H1 (cell line): Measurements from ENCODE around the gene MRPS9. TPM values are rescaled to one million over a fixed set of nuclear protein-coding genes. Genes with fewer than 3 reads are reported as not detected.

ENCODE experiments used
- CTCF ChIA-PET: fragments of 300-600 bp; sonication (Branson Sonifier 250); formaldehyde crosslinking; loops from one replicate; lab custom pipeline; 2021; ENCODE audit not compliant: partially characterized antibody; lab: Charles Lee
- POLR2A ChIA-PET: fragments of 300-600 bp; sonication (Branson Sonifier 250); formaldehyde crosslinking; loops from one replicate; lab custom pipeline; 2021; ENCODE audit warnings: inconsistent platforms; ENCODE audit not compliant: partially characterized antibody; lab: Charles Lee
- DNase-seq, 2 experiments: peaks; one replicate each; pipeline versions ENCODE4 v3.0.0 to v3.0.0-alpha.2; 2010 to 2022; ENCODE audit warnings: low spot score in 2 of 2, low read depth in 1 of 2, mixed read lengths in 1 of 2
- FAIRE-seq: peaks from 2 replicates; lab custom pipeline; 2011; peaks lifted over from hg19 to GRCh38; lab: Jason Lieb, UNC
- H2AFZ ChIP-seq: 2 replicates; pipeline ENCODE4 v1.8.1; 2012; ENCODE audit warnings: low read length, inconsistent platforms
- H2AK5ac ChIP-seq: 2 replicates; pipeline ENCODE4 v1.6.1; 2013; ENCODE audit warnings: low read depth, low read length
- H2BK120ac ChIP-seq: replicated peaks from 2 replicates; pipeline ENCODE3; 2013; ENCODE audit warnings: low read depth, low read length, inconsistent platforms
- H2BK12ac ChIP-seq: 2 replicates; pipeline ENCODE4 v1.6.1; 2013; ENCODE audit warnings: low read depth, low read length
- H2BK15ac ChIP-seq: 2 replicates; pipeline ENCODE4 v1.6.1; 2013; ENCODE audit warnings: low read length
- H2BK20ac ChIP-seq: 2 replicates; pipeline ENCODE4 v1.6.1; 2013; ENCODE audit warnings: low read length
- H2BK5ac ChIP-seq: 2 replicates; pipeline ENCODE4 v1.6.1; 2013; ENCODE audit warnings: low read depth, low read length
- H3K14ac ChIP-seq: 2 replicates; pipeline ENCODE4 v1.6.1; 2013; ENCODE audit warnings: inconsistent platforms; ENCODE audit not compliant: insufficient read length
- H3K18ac ChIP-seq: 2 replicates; pipeline ENCODE4 v1.6.1; 2013; ENCODE audit warnings: low read length; ENCODE audit errors: extremely low read depth
- H3K23ac ChIP-seq: 2 replicates; pipeline ENCODE4 v1.6.1; 2013; ENCODE audit warnings: inconsistent platforms; ENCODE audit not compliant: insufficient read length
- H3K23me2 ChIP-seq: 2 replicates; pipeline ENCODE4 v1.6.1; 2013; ENCODE audit warnings: low read depth, low read length
- H3K27ac ChIP-seq: 2 replicates; pipeline ENCODE4 v1.6.1; 2011; ENCODE audit warnings: low read depth, low read length, inconsistent platforms
- H3K27me3 ChIP-seq, 4 experiments: replicated peaks in 1 of 4; 1 replicate in 1 of 4; 2 replicates in 3 of 4; pipeline versions ENCODE4 v1.6.1 to v1.8.1; 2011 to 2013; ENCODE audit warnings: low read length in 3 of 4, mild to moderate bottlenecking in 3 of 4, inconsistent platforms in 2 of 4, mixed read lengths in 2 of 4, moderate library complexity in 1 of 4; ENCODE audit not compliant: control insufficient read depth in 3 of 4, insufficient read depth in 3 of 4; ENCODE audit errors: extremely low read depth in 1 of 4
- H3K36me3 ChIP-seq, 4 experiments: 2 replicates each; pipeline versions ENCODE4 v1.6.1 to v1.8.1; 2011 to 2013; ENCODE audit warnings: mild to moderate bottlenecking in 4 of 4, low read length in 3 of 4, moderate library complexity in 2 of 4, control low read depth in 1 of 4, inconsistent platforms in 1 of 4; ENCODE audit not compliant: insufficient read depth in 4 of 4, control insufficient read depth in 2 of 4
- H3K4ac ChIP-seq: replicated peaks from 2 replicates; pipeline ENCODE3; 2013; ENCODE audit warnings: low read length, low read depth, mixed read lengths, inconsistent platforms; ENCODE audit not compliant: insufficient read length
- H3K4me1 ChIP-seq, 4 experiments: replicated peaks in 1 of 4; 1 replicate in 1 of 4; 2 replicates in 3 of 4; pipeline versions ENCODE4 v1.6.1 to v1.8.1; 2011 to 2013; ENCODE audit warnings: low read length in 3 of 4, inconsistent platforms in 2 of 4, mixed read lengths in 1 of 4; ENCODE audit not compliant: insufficient read depth in 4 of 4, control insufficient read depth in 3 of 4
- H3K4me2 ChIP-seq, 2 experiments: 2 replicates each; pipeline versions ENCODE4 v1.6.1 to v1.8.1; 2011 to 2013; ENCODE audit warnings: low read depth in 2 of 2, low read length in 2 of 2, control low read depth in 1 of 2, inconsistent platforms in 1 of 2, mild to moderate bottlenecking in 1 of 2; ENCODE audit not compliant: insufficient read depth in 1 of 2
- H3K4me3 ChIP-seq, 4 experiments: fragments of 200-600, 300-600 bp in 1 of 4; sonication (generic), shearing (Covaris generic), sonication (Bioruptor Twin) in 1 of 4; 2 replicates each; pipeline versions ENCODE4 v1.5.1 to v1.8.1; 2011 to 2016; ENCODE audit warnings: low read length in 4 of 4, low read depth in 3 of 4, control low read depth in 2 of 4, inconsistent platforms in 2 of 4, mild to moderate bottlenecking in 2 of 4, mixed read lengths in 1 of 4, moderate library complexity in 1 of 4; ENCODE audit not compliant: insufficient read depth in 2 of 4; ENCODE audit errors: extremely low read depth in 1 of 4
- H3K56ac ChIP-seq: replicated peaks from 2 replicates; pipeline ENCODE3; 2013; ENCODE audit warnings: low read depth, mild to moderate bottlenecking, mixed read lengths, low read length, inconsistent platforms; ENCODE audit not compliant: insufficient read length
- H3K79me1 ChIP-seq: 2 replicates; pipeline ENCODE4 v1.6.1; 2013; ENCODE audit warnings: low read depth, low read length, control low read depth
- H3K79me2 ChIP-seq, 2 experiments: 2 replicates each; pipeline versions ENCODE4 v1.6.1 to v1.8.1; 2012 to 2013; ENCODE audit warnings: low read length in 2 of 2, mild to moderate bottlenecking in 2 of 2, inconsistent platforms in 1 of 2; ENCODE audit not compliant: insufficient read depth in 2 of 2, control insufficient read depth in 1 of 2
- H3K9ac ChIP-seq, 4 experiments: replicated peaks in 1 of 4; 1 replicate in 1 of 4; 2 replicates in 3 of 4; pipeline versions ENCODE4 v1.6.1 to v1.8.1; 2011 to 2013; ENCODE audit warnings: low read depth in 3 of 4, low read length in 3 of 4, control low read depth in 2 of 4, mild to moderate bottlenecking in 2 of 4, moderate library complexity in 2 of 4, inconsistent platforms in 1 of 4; ENCODE audit errors: extremely low read depth in 1 of 4
- H3K9me3 ChIP-seq, 2 experiments: 2 replicates each; pipeline versions ENCODE4 v1.6.1 to v1.8.1; 2012 to 2013; ENCODE audit warnings: mild to moderate bottlenecking in 2 of 2, moderate library complexity in 2 of 2, control low read depth in 1 of 2, inconsistent platforms in 1 of 2, low read depth in 1 of 2, low read length in 1 of 2, mixed read lengths in 1 of 2; ENCODE audit not compliant: insufficient read depth in 2 of 2
- H4K20me1 ChIP-seq, 2 experiments: replicated peaks in 1 of 2; 2 replicates each; pipeline versions ENCODE3 to v1.8.1; 2011 to 2013; ENCODE audit warnings: inconsistent platforms in 2 of 2, low read length in 2 of 2, mild to moderate bottlenecking in 1 of 2; ENCODE audit not compliant: insufficient read depth in 2 of 2, control insufficient read depth in 1 of 2
- H4K5ac ChIP-seq: 2 replicates; pipeline ENCODE4 v1.6.1; 2013; ENCODE audit warnings: low read length, low read depth, mixed read lengths, inconsistent platforms; ENCODE audit not compliant: insufficient read length
- H4K8ac ChIP-seq: 2 replicates; pipeline ENCODE4 v1.8.0; 2013; ENCODE audit warnings: mild to moderate bottlenecking, moderate library complexity, low read length, inconsistent platforms; ENCODE audit not compliant: insufficient read depth; ENCODE audit errors: extremely low read depth
- H4K91ac ChIP-seq: replicated peaks from 2 replicates; pipeline ENCODE3; 2013; ENCODE audit warnings: low read length, mixed read lengths, inconsistent platforms; ENCODE audit not compliant: insufficient read length
- ASH2L ChIP-seq: fragments of 200-600, 300-600 bp; sonication (generic); IDR thresholded peaks from one replicate; pipeline ENCODE4 v1.7.1; 2017; ENCODE audit warnings: low read length
- BACH1 ChIP-seq: IDR thresholded peaks from 2 replicates; pipeline ENCODE4 v1.6.1; 2012; ENCODE audit warnings: low read length, improper control_type of control experiment
- EZH2 ChIP-seq: fragments of 200-600 bp; sonication (generic); IDR thresholded peaks from 2 replicates; pipeline ENCODE4 v1.7.1; 2012; ENCODE audit warnings: low read depth, mild to moderate bottlenecking, moderate library complexity, low read length, inconsistent platforms; ENCODE audit not compliant: severe bottlenecking
- HDAC2 ChIP-seq, 2 experiments: fragments of 300-600 bp in 1 of 2; sonication (generic) in 1 of 2; IDR thresholded peaks; 2 replicates each; pipeline ENCODE4 v1.6.1; 2011 to 2012; ENCODE audit warnings: low read depth in 2 of 2, low read length in 2 of 2, mild to moderate bottlenecking in 2 of 2, moderate library complexity in 2 of 2, borderline replicate concordance in 1 of 2, inconsistent platforms in 1 of 2
- SAP30 ChIP-seq: fragments of 300-600 bp; sonication (generic); IDR thresholded peaks from 2 replicates; pipeline ENCODE4 v1.7.1; 2012; ENCODE audit warnings: low read length, moderate library complexity, mild to moderate bottlenecking, inconsistent platforms; ENCODE audit not compliant: insufficient read depth, insufficient replicate concordance
- SRF ChIP-seq: IDR thresholded peaks from 2 replicates; pipeline ENCODE4 v1.6.1; 2011; ENCODE audit warnings: mild to moderate bottlenecking, low read depth, low read length, moderate library complexity
- YY1 ChIP-seq: IDR thresholded peaks from 2 replicates; pipeline ENCODE4 v1.6.1; 2011; ENCODE audit warnings: low read depth, mild to moderate bottlenecking, low read length
- WGBS, 2 experiments: shearing (Covaris generic) in 1 of 2; methylation state at CpG; one replicate each; pipeline versions ENCODE4 v1.1.6 to v1.1.7; 2013 to 2015; ENCODE audit warnings: low lambda C conversion rate in 2 of 2, mixed read lengths in 2 of 2, inconsistent platforms in 1 of 2, low coverage in 1 of 2, missing lambda C conversion rate in 1 of 2; ENCODE audit not compliant: insufficient replicate concordance in 2 of 2, insufficient coverage in 1 of 2, insufficient read length in 1 of 2; ENCODE audit errors: extremely low coverage in 1 of 2, missing lambda C conversion rate in 1 of 2; 5-methylcytosine and 5-hydroxymethylcytosine counted together
- polyA plus RNA-seq, 7 experiments: library from polyadenylated mRNA; depleted of rRNA in 3 of 7; stranded (reverse) in 5 of 7; unstranded in 2 of 7; fragments of >200 nt in 5 of 7; fragments of 200-250 nt in 2 of 7; gene quantifications; 1 replicate in 5 of 7; 2 replicates in 1 of 7; 4 replicates in 1 of 7; pipeline versions ENCODE4 v1.2.1 to v1.2.3, GENCODE V29; 2011 to 2013; ENCODE audit warnings: missing spikeins in 2 of 7, mixed read lengths in 2 of 7
- total RNA-seq: library from RNA; stranded (reverse); fragmentation: NEBNext Ultra II Directional; extraction: Animal tissue kit (Norgen Biotek cat#: 25700); gene quantifications from 2 replicates; pipeline ENCODE4 v1.2.1, GENCODE V29; 2021

The MRPS9 gene
- total and polyA plus RNA-seq, 2 of the 8 experiments (the other 6 are each of a cell fraction or from before 2014, with no cell fraction given) = 36.2 to 71.0 TPM

- Histone ChIP-seq H4K20me1 (peaks cover 0 to 3% of the 10 kb centered on the region in 2 experiments), H2AFZ (no peak overlapping the region), H3K27ac (no peak overlapping the region), H3K27me3 (no peaks in the 10 kb centered on the region), H2AK5ac (no peak overlapping the region), H2BK5ac (no peak overlapping the region), H3K4ac (no peak overlapping the region), H3K79me1 (no peaks in the 10 kb centered on the region), H3K9ac (no peak overlapping the region), H2BK20ac (no peak overlapping the region), H3K4me3 (no peak overlapping the region), H2BK12ac (no peak overlapping the region), H3K23ac (no peak overlapping the region), H2BK15ac (no peak overlapping the region), H3K4me1 (peaks cover 0 to 7% (median 2%) of the 10 kb centered on the region in 4 experiments; a peak in 1 of 7 replicates), H2BK120ac (no peak overlapping the region), H3K18ac (no peak overlapping the region), H4K5ac (no peak overlapping the region), H3K4me2 (no peak overlapping the region), H3K56ac (no peak overlapping the region), H3K36me3 (peaks cover 0 to 3% (median 0%) of the 10 kb centered on the region in 4 experiments; a peak in 1 of 8 replicates), H3K23me2 (no peaks in the 10 kb centered on the region), H4K8ac (no peak overlapping the region), H3K9me3 (no peaks in the 10 kb centered on the region), H3K79me2 (peaks cover 0 to 33% of the 10 kb centered on the region in 2 experiments; a peak in 2 of 4 replicates), H3K14ac (no peak overlapping the region), H4K91ac (no peak overlapping the region)
- TF ChIP-seq ASH2L (no peak), YY1 (no peak), HDAC2 (IDR thresholded peaks at IDR 0.05; ENCODE audit: borderline replicate concordance in 1 of 2, low read depth in 2 of 2, low read length in 2 of 2) (no peak), EZH2 (no peak), SRF (no peak), SAP30 (no peak), BACH1 (no peak)
- no peak for FAIRE-seq
- 61% methylated on average over 1 of the region's 1 CpG; no CpG with 5 or more reads in 1 of the 2 experiments for WGBS, 2 experiments
- ChIA-PET POLR2A (no interaction called here), CTCF (no interaction called here)
- no peak for DNase-seq
Measured at GRCh38 chr2:105068387-105068786, 30.5 kb downstream of the MRPS9 start.
